Stomach (tissue), 4 donors: ENCODE results near the gene ABCB1.

Source experiments
- CTCF ChIP-seq, 7 experiments: fragments of 450-650 bp in 4 of 7; fragments of 200-600 bp in 3 of 7; sonication (generic) in 3 of 7; IDR thresholded peaks; one replicate each; pipeline ENCODE4 v1.5.1; 2016 to 2019; ENCODE audit warnings: antibody characterized with exemption in 7 of 7, control low read depth in 2 of 7, mild to moderate bottlenecking in 1 of 7
- EP300 ChIP-seq: sonication (generic); formaldehyde crosslinking; IDR thresholded peaks from one replicate; pipeline ENCODE4 v1.6.1; 2017; ENCODE audit warnings: antibody characterized with exemption
- POLR2A ChIP-seq, 4 donors: fragments of 450-650 bp; IDR thresholded peaks; one replicate each; pipeline ENCODE4 v1.6.1; 2016; ENCODE audit warnings: antibody characterized with exemption in 4 of 4, control low read depth in 2 of 4, mild to moderate bottlenecking in 1 of 4, moderate library complexity in 1 of 4
- POLR2AphosphoS5 ChIP-seq, 3 donors: sonication (generic); formaldehyde crosslinking; IDR thresholded peaks; one replicate each; pipeline ENCODE4 v1.6.1; 2016; ENCODE audit warnings: antibody characterized with exemption in 3 of 3

- TF ChIP-seq CTCF (IDR thresholded peaks at IDR 0.05) (no peak), POLR2A (IDR thresholded peaks at IDR 0.05) (no peak), EP300 (no peak), POLR2AphosphoS5 (IDR thresholded peaks at IDR 0.05) (no peak)
Measured at GRCh38 chr7:87474533-87475358, 125.9 kb downstream of the ABCB1 start.
